ENCODE data around the gene PRKAR1B.

DNA sequence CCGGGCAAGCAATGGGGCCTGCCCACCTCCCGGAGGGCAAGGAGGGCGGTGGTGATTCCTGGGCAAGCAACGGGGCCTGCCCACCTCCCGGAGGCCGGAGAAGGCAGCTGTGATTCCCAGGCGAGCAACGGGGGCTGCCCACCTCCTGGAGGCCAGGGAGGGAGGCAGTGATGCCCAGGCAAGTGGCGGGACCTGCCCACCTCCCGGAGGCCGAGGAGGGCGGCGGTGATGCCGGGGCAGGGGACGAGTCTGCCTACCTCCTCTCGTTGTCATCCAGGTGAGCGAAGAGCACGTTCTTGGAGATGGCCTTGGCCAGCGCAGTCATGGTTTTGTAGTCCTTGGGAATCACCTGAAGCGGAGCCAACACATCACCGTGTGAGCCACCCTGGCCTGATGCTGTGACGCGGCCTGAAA is 50.1 kb downstream of the PRKAR1B start:
- TF ChIP-seq GATA2 (IDR thresholded peaks at IDR 0.05; ENCODE audit: low read depth, low read length): no peak
- TF ChIP-seq GATA3 (IDR thresholded peaks at IDR 0.05; ENCODE audit: low read depth, low read length): no peak

Measured in SH-SY5Y (cell line).